ENCODE results near the gene DTD2. TPM values are rescaled to one million over a fixed set of nuclear protein-coding genes. Genes with fewer than 3 reads are reported as not detected.

Gene DTD2
- total RNA-seq, 1 donor from 2014 or later = 6.9 TPM

GRCh38 chr14:31405106-31405505 lies 52.2 kb downstream of the DTD2 start:
- H3K9me3 ChIP-seq (replicated peaks) = no peaks in the 10 kb centered on the region
- DNase-seq = no peak
- no peak overlapping the region for H3K27ac ChIP-seq (replicated peaks)
- peaks cover 16% of the 10 kb centered on the region for H3K36me3 ChIP-seq
- no peaks in the 10 kb centered on the region for H3K27me3 ChIP-seq (ENCODE audit: low read depth)
- peaks cover 42% of the 10 kb centered on the region for H3K4me1 ChIP-seq
- intact Hi-C loops (cut with micrococcal nuclease) = no loop called here
- TF ChIP-seq CTCF (IDR thresholded peaks at IDR 0.05; ENCODE audit: borderline replicate concordance) = no peak
- no peak overlapping the region for H3K4me3 ChIP-seq

DNA sequence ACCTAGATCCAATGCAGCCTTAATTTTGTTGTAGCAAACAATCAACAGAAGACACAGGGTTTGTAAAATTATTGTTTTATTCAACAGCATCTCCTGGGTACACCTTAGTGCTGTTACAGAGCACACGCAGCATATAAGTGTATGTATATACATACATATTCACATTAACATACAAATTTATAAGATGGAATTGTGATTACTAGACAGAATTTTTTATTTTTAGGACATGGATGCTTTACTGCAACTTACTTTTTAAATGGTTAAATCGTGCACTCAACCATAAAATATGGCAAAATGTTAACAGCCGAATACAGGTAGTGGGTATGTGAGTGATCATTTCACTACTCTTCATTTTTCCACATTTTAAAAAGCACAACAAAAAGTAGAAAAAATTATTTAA lies 53.6 kb downstream of the DTD2 start:
- Histone ChIP-seq H3K27me3 (ENCODE audit: low read depth) (no peaks in the 10 kb centered on the region), H3K27ac (replicated peaks) (no peak overlapping the region), H3K36me3 (peaks cover 30% of the 10 kb centered on the region), H3K4me1 (peaks cover 34% of the 10 kb centered on the region), H3K4me3 (no peak overlapping the region), H3K9me3 (replicated peaks) (no peaks in the 10 kb centered on the region)
- no peak for TF ChIP-seq CTCF (IDR thresholded peaks at IDR 0.05; ENCODE audit: borderline replicate concordance)
- DNase-seq = no peak
- intact Hi-C loops (cut with micrococcal nuclease) = no loop called here

DNA sequence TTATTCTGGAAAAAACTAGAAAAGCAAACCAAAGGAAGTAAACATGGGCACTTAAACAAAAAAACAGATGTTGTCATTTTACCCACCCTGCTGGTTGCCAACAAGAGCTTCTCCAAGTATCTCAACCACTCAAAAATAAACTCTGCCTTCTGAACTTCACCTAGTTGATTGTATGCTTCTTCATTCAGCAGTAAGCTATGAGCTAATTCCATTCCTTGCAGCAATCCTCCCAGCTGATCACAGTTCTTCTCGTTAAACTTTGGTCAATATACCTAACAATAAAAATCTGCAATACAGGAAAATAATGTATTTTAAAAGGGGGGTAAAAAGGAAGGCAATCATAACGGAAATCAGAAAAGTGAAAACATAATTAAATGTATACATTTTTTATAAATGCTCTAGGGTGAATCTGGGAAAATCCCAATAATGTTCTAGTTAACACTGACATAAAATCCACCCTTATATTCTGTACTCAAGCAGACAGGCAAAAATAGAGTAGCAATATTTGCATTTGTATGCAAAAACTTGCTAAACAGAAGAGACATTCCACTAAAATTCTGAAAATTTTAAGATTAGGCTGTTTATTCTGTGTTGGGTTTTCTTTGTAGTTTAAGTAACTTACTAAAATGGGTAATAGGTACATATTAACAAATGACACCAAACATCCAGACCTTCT lies 54.4 kb downstream of the DTD2 start:
- intact Hi-C loops (cut with micrococcal nuclease) = no loop called here
- Histone ChIP-seq H3K27ac (replicated peaks) (no peak overlapping the region), H3K36me3 (peaks cover 38% of the 10 kb centered on the region)

DNA sequence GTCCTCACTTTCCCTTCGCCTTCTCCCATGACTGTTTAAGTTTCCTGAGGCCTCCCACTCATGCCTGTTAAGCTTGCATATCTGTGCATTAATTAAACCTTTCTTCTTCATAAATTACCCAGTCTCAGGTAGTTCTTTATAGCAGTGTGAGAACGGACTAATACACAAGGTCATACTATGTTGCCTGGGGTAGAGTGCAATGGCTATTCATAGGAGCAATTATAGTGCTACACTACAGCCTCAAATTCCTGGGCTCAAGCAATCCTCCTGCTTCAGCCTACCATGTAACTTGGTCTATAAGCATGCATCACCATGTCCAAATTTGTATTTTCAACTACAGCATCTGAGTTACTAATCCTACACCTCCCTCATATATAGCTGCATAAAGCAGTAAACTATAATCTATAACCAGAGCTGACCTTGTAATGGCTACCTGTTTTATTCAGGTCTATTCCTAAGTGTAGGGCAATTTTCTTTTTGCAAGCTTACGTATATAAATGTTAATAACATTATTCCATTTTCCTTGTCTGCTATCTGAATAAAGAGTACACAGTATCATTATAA lies 55.9 kb downstream of the DTD2 start:
- Histone ChIP-seq H3K4me1 (peaks cover 34% of the 10 kb centered on the region), H3K4me3 (no peak overlapping the region), H3K36me3 (peaks cover 44% of the 10 kb centered on the region), H3K27ac (replicated peaks) (no peak overlapping the region), H3K9me3 (replicated peaks) (no peaks in the 10 kb centered on the region), H3K27me3 (ENCODE audit: low read depth) (no peaks in the 10 kb centered on the region)
- no peak for TF ChIP-seq CTCF (IDR thresholded peaks at IDR 0.05; ENCODE audit: borderline replicate concordance)
- no peak for DNase-seq
- intact Hi-C loops (cut with micrococcal nuclease) = no loop called here

More for the DNA sequence above, 54.4 kb downstream of the DTD2 start:
- Histone ChIP-seq H3K27me3 (ENCODE audit: low read depth) (no peaks in the 10 kb centered on the region), H3K4me3 (no peak overlapping the region), H3K4me1 (peaks cover 34% of the 10 kb centered on the region), H3K9me3 (replicated peaks) (no peaks in the 10 kb centered on the region)
- TF ChIP-seq CTCF (IDR thresholded peaks at IDR 0.05; ENCODE audit: borderline replicate concordance) = no peak
- DNase-seq = no peak

DNA sequence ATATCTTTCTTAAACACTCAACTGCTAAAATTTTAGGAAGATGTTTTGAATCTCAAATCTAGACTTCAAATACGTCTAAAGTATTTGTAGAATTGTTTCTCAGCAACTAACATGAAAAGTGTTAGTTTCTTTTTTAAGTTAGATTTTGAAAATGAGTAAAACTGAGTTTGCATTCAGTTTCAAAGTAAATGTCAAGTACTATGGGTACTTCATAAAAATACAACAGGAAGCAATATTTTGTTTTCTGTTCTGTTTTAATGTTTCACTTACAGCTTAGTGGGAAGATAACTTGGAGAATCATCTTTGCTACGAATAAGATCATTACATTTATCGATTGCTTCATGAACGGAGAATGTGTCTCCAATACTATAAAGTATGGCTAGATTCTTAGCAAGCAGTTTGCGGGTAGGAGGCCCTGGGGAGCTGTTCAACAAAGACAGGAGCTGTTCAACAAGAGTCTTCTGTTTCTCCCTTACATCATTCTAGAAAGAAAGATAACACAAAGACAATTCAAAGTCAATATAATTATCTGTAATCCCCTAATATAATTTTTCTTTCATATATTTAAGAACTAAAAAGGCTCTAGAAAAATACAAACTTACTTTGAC lies 57.2 kb downstream of the DTD2 start:
- Histone ChIP-seq H3K27ac (replicated peaks) (no peak overlapping the region), H3K9me3 (replicated peaks) (no peaks in the 10 kb centered on the region), H3K27me3 (ENCODE audit: low read depth) (no peaks in the 10 kb centered on the region), H3K4me3 (no peak overlapping the region), H3K4me1 (peaks cover 28% of the 10 kb centered on the region), H3K36me3 (peaks cover 53% of the 10 kb centered on the region)
- no peak for TF ChIP-seq CTCF (IDR thresholded peaks at IDR 0.05; ENCODE audit: borderline replicate concordance)
- DNase-seq = no peak
- intact Hi-C loops (cut with micrococcal nuclease) = no loop called here

Other genes with a start within 250 kb of the DTD2 start
- 137 TPM for gene HECTD1, start 249.7 kb downstream of the DTD2 start, total RNA-seq
- 51.8 TPM for gene HEATR5A, start 37.0 kb downstream of the DTD2 start, total RNA-seq
- gene GPR33, start 30.5 kb upstream of the DTD2 start, total RNA-seq = not detected
- 32.2 TPM for gene NUBPL, start 103.9 kb upstream of the DTD2 start, total RNA-seq

All from left ventricle myocardium inferior (tissue), 1 donor.